Gastrocnemius medialis (tissue), 4 donors: ENCODE measurements around the gene DRP2.

Experiments used
- POLR2A ChIP-seq, 2 donors: fragments of 450-650 bp; IDR thresholded peaks; one replicate each; pipeline ENCODE4 v1.6.1; 2017; ENCODE audit warnings: antibody characterized with exemption in 2 of 2, mild to moderate bottlenecking in 2 of 2, moderate library complexity in 2 of 2
- TF ChIP-seq, protein P1 (sequence below), 5 experiments: fragments of 450-650 bp in 3 of 5; fragments of 200-600 bp in 2 of 5; sonication (generic) in 2 of 5; IDR thresholded peaks in 4 of 5; conservative IDR thresholded peaks in 1 of 5; 1 replicate in 4 of 5; 2 replicates in 1 of 5; pipeline ENCODE4 v1.5.1; 2016 to 2019; ENCODE audit warnings: antibody characterized with exemption in 5 of 5, mild to moderate bottlenecking in 3 of 5, moderate library complexity in 3 of 5

DNA sequence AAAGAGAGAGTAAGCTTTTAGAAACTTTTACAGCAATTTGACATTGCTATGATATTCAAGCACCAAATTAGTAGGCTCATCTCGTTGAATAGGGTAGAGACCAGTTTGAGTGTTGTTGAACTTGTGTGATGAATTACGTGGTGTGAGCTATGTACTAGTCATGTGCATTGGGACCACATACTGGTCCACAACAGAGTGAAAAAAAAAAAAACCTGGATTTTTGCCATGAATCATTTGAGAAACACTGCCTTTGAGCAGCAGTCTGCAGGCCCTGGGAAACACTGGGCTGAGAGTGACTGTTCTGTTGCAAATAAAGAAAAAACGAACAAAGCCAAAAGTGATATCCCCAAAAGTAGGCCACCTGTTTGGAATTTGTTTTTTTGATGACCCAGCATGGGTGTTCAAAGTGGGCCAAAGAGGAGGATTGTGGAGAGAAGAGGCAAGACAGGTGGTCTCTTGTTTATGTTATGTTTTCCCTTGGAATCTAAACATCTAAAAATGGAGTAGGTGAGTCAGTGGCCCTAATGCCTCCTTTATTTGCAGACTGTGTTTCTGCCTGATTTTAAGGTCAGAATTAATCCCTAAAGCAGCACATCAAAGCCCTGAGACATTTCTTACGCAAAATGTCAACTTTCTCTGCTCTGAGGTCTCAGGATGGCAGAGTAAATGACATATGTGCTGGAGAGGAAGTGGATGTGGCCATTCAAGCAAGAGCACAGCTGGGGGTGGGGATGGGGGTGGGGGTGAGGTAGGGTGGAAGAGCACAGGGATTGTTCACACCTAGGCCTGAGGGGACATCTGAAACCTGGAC is 38.1 kb downstream of the DRP2 start:
- TF ChIP-seq, protein P1, sequence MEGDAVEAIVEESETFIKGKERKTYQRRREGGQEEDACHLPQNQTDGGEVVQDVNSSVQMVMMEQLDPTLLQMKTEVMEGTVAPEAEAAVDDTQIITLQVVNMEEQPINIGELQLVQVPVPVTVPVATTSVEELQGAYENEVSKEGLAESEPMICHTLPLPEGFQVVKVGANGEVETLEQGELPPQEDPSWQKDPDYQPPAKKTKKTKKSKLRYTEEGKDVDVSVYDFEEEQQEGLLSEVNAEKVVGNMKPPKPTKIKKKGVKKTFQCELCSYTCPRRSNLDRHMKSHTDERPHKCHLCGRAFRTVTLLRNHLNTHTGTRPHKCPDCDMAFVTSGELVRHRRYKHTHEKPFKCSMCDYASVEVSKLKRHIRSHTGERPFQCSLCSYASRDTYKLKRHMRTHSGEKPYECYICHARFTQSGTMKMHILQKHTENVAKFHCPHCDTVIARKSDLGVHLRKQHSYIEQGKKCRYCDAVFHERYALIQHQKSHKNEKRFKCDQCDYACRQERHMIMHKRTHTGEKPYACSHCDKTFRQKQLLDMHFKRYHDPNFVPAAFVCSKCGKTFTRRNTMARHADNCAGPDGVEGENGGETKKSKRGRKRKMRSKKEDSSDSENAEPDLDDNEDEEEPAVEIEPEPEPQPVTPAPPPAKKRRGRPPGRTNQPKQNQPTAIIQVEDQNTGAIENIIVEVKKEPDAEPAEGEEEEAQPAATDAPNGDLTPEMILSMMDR (IDR thresholded peaks at IDR 0.05 in 4 of 5, conservative IDR thresholded peaks at IDR 0.05 in 1 of 5) = no peak
- TF ChIP-seq POLR2A (IDR thresholded peaks at IDR 0.05) = no peak
